DLD1 (cell line): ENCODE data around the gene SLC7A6OS.
"Not testable (repeated sequence)": the region's sequence is repeated elsewhere in the genome, so short reads cannot be mapped to it uniquely, and the experiment has no call there.

Source experiments
- in situ Hi-C: cut with HindIII; loops from 2 replicates; pipeline ENCODE4 v1.10.0; 2017; ENCODE audit warnings: low sequenced_read_pairs

Gene SLC7A6OS

DNA sequence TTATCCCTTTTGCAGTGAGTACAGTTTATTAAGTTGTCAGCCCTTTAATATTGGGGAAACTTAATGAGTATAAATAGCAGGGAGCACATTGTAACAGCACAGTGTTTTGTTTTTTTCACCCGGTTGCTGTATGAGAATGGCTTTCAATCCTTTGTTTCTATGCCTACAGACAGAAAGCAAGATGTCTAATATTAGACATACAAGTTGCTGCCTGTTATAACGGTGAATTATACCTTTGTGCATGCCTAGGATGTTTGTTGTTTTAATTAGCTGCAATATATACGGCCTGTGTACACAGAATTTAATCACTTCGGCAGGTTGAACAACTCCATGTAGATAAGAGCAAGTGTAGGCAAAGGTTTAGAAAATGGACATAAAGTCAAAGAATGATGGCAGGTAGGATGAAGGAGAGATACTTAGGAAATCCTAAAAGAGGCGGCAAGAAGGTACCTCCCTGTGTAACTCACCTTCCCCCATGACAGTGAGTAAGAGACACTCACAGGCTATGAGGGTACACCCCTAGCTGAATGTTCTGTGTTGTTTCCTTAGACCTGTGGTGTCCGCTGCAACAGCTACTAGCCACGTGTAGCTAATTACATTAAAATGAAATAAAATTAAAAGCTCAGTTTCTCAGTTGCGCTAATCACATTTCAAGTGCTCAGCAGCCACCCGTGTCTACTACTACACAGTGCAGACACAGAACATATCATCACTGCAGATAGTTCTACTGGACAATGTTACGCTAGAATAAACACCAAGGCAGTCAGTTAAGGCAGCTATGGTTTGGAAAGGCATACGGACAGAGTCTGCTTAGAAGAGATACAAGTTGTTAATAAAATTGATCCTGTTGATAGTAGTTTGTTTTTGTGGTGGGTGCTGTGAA is 10.9 kb downstream of the SLC7A6OS start:
- in situ Hi-C loops, result no loop called here

GRCh38 chr16:68298907-68299561 is 11.7 kb downstream of the SLC7A6OS start:
- in situ Hi-C loops, result no loop called here

DNA sequence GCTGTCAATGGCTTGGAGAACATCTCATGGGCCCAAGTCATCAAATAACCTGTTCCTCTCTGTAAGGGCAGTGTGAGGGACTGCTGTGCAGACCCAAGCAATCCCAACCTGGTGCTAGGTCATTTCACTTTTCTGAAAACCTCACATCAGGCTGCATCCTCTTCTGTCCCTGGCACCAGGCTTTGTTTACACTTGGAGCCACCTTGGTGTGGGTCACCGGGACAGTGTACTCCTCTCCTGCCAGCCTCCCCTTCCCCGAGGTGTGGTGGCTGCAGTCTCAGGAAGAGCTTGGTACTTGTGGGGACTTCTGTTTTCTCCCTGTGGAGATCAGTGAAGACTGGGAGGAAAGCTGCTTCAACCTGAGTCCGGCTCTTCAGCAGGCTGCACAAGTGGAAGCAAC is 12.4 kb downstream of the SLC7A6OS start:
- in situ Hi-C loops, result no loop called here

- in situ Hi-C loops, result no loop called here
These were observed 12.8 kb downstream of the SLC7A6OS start for GRCh38 chr16:68297908-68298307.

- in situ Hi-C loops, result no loop called here
These were observed 14.1 kb downstream of the SLC7A6OS start for GRCh38 chr16:68296693-68297092.

GRCh38 chr16:68296291-68296690 is 14.5 kb downstream of the SLC7A6OS start:
- in situ Hi-C loops, result no loop called here

GRCh38 chr16:68292425-68292824 is 18.3 kb downstream of the SLC7A6OS start:
- in situ Hi-C loops, result no loop called here

- in situ Hi-C loops, result no loop called here
These were observed 19.5 kb downstream of the SLC7A6OS start for GRCh38 chr16:68291227-68291626.

- in situ Hi-C loops, result no loop called here
These were observed 20.3 kb downstream of the SLC7A6OS start for GRCh38 chr16:68290450-68290849.

GRCh38 chr16:68289621-68290329 is 21.0 kb downstream of the SLC7A6OS start:
- in situ Hi-C loops, result no loop called here

DNA sequence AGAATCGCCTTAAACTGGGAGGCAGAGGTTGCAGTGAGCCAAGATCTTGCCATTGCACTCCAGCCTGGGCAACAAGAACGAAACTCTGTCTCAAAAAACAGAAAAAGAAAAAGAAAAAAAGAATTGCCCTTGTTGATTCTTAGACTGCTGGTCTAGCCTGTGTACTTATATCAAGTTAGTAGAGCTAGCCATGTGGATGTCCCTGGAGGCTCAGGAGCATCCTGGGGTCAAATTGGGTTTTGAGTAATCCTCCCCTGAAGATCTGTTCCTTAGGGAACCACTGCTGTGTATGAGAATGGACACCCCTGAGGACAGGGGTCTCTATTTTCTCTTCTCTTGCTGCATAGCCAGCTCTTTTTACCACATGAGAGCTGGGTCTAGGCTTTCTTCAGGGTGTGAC is 21.5 kb downstream of the SLC7A6OS start:
- in situ Hi-C loops, result no loop called here

DNA sequence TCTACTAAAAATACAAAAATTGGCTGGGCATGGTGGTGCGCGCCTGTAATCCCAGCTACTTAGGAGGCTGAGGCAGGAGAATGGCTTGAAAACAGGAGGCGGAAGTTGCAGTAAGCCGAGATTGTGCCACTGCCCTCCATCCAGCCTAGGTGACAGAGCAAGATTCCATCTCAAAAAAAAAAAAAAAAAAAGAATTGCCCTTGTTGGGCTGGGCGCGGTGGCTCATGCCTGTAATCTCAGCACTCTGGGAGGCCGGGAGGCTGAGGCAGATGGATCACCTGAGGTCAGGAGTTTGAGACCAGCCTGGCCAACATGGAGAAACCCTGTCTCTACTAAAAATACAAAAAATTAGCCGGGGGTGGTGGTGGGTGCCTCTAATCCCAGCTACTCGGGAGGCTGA is 21.9 kb downstream of the SLC7A6OS start:
- in situ Hi-C loops, result not testable (repeated sequence)

- in situ Hi-C loops, result no loop called here
These were observed 22.5 kb downstream of the SLC7A6OS start for GRCh38 chr16:68288252-68288650.

- in situ Hi-C loops, result no loop called here
These were observed 23.2 kb downstream of the SLC7A6OS start for GRCh38 chr16:68287276-68288251.

DNA sequence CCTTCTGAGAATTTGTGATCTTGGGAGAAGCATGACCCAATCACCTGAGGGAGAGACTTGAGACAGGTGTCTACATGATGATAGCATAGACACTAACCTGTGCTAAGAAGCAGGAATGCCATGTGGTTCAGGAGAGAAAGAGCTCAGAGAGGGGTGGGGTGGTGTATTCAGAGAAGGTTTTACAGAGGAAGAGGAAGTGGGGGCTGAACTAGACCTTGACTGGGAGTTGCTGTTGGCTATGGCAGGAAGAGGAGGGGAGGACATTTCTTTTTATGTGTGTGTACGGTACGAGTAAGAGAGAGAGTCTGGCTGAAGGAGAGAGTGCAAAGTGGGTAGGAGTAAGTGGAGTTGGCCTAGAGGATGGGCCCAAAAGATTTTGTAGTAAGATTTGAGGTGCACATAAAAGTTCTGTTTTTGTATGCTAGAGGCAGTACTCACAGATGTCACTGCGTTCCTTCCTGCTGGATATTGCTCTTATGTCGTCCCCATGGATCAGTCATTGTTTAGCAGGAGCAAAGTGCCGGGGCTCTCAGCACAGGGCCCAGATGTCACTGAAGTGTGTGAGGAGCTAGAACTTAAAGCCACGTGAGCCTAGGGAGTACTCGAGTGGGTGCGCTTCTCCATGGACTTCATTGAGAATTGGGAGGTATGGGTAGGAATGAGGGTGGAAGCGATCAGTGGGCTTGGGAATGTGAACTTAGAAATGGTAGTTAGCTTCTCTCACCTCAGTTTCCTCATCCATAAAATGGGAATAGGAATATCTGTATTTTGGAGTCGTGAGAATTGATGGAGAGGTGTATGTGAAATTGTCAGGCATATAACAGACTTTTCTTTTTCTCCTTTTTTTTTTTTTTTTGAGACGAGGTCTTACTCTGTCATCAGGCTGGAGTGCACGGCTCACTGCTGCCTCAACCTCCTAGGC is 24.3 kb downstream of the SLC7A6OS start:
- in situ Hi-C loops, result no loop called here

DNA sequence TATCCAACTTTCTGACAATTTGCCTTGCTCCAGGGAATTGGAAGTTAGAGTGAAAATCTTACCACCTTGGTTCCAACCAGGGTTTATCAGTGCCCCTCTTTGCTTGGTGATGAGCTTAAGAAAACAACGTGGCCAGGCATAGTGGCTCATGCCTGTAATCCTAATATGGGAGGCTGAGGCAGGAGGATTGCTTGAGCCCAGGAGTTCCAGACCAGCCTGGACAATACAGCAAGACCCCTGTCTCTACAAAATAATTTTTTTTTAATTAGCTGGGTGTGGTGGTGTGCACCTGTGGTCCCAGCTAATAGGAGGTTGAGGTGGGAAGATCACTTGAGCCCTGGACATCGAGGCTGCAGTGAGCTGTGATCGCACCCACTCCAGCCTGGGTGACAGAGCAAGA is 25.1 kb downstream of the SLC7A6OS start:
- in situ Hi-C loops, result no loop called here

DNA sequence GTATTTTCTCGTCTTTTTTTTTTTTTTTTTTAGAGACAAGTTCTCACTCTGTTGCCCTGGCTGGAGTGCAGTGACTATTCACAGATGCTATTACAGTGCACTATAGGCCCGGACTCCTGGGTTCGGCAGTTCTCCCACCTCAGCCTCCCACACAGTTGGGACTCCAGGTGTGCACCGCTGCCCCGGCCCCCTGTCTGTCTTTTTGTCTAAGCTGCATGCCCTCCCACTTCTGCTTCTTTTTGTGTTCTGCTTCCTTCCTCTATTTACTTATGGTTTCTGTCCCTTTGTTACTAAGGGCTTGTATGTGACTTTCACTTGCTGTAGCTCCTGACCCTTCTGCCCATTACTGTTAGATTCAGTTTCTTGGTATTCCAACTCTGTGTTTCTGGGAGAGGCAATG is 25.9 kb downstream of the SLC7A6OS start:
- in situ Hi-C loops, result no loop called here

DNA sequence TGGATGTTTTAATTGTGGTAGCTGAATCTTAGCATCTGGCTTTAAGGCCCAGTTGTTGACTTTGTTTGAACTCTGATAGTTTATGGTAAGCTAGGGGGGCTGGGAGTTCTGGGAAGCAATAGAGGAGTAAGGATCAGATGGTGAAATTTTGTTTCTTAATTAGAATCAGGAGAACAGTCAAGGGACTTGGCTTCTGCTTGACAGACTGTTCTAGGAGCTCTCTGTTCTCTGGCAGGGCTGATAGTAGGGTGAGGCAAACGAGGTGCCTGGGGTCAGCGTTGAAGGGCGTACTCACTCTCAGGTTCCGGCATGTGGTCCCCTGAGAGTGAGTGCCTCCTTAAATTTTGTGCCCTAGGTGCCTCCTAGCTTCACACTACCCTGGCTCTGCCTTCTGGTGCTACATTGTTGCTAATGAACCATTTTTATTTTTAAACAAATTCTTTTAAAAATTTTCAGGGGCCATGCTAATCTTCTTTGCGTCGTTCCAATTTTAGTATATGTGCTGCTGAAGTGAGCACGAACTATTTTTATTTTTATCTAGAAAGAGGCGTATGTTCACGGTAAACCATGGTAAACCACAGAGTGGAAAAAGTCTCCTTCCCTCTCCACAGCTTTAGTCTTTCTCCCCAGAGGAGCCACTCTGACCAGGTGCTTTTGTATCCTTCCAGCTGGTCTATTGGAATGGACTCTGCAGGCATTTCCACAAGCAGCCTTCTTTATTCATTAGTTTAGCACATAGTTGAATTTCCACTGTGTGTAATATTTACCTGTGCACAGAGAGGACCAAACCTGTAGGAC is 26.7 kb downstream of the SLC7A6OS start:
- in situ Hi-C loops, result no loop called here

DNA sequence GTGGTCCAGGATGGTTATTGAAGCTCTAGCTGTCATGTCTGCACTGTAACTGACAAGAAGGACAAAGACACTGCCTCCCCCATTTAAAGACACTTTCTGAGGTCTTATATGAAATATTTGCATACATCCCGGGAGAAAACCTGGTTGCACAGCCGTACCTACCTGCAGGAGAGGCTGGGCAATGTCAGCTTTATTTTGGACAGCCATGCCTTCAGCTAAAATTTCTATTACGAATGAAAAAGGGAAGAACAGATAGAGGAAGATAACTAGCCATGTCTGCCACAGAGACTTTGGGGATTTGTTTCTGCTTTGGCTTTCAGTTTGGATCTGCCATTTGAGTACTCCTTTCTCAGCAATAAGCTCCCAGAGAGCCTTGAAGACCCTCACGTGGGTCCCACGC is 27.4 kb downstream of the SLC7A6OS start:
- in situ Hi-C loops, result no loop called here
